GM21619 (cell line): ENCODE data around the gene ADRA2A.

Experiments
- ATAC-seq: cut with Tn5 transposase; IDR thresholded peaks from one replicate; pipeline ENCODE4 v1.9.1; 2021; ENCODE audit not compliant: unreplicated experiment

The ADRA2A gene

GRCh38 chr10:111083222-111084095 lies 6.6 kb downstream of the ADRA2A start:
- ATAC-seq = no peak

DNA sequence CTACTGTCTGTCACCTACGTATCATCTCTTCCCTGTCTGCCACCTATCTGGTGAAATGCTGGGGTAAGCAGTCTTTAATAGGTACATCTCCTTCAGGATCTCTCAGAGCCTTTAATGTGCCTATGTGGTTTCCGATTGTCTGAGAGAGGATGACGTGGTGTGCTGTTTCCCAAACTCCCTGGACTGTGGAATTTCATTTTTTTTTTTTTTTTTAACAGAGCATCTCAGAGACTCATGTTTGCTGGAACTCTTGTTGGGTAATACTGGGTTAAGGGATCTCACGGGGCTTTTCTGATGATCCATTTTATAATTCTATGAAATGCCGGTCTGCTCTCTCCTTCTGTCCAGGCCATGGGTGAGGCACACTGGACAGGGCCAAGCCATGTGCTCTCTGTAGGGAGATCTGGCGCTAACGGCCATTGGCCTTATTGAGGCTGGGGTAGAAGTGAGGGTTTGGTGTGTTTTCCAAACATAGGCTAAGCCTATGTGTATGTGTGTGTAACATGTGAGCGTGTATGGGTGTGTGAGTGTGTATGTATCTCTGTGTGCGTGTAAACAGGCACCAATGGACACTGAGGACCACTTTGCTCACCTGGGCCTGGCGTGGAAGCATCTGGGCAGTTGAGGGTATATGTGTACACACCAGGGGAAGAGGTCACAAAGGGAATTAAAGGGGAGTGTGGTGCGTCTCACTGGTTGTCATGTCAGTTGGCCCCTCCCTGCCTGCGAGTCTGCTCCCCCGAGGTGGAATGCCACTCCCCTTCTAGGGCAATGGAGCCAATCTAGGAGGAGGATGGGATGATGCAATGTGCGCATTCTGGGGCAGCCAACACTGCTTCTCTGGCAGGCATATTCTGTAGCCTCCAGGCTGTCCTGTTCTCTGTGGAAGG lies 7.8 kb downstream of the ADRA2A start:
- no peak for ATAC-seq

DNA sequence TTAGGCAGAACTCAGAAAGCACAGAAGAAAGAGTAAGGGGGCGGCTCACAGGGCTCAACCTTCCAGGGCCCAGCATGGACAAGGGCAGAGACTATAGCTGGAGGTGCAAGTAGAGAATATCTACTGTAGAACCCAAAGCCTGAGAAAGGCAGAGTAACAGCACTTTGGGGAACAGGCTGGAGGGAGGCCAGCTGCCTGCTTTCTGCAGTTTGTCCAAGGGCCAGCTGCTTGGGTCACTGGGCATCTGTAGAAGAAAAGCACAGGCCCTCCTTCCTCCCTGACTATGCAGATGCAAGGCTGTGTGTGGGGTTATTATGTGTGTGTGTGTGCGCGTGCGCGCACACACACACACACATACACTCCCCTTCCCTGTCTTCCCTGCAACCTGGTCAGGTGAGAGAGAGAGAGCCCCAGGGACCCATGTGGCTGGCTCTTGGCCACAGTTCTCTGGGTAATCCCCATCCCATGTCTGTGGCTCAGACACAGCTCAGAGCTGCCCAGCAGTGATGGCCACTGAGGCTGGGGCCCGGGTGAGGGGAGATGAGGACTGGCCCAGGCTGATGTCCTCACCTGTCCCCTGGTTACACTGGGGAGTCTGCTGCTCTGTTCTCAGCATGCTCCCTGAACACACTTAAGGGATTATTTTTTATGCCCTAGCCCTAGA lies 9.0 kb downstream of the ADRA2A start:
- no peak for ATAC-seq

DNA sequence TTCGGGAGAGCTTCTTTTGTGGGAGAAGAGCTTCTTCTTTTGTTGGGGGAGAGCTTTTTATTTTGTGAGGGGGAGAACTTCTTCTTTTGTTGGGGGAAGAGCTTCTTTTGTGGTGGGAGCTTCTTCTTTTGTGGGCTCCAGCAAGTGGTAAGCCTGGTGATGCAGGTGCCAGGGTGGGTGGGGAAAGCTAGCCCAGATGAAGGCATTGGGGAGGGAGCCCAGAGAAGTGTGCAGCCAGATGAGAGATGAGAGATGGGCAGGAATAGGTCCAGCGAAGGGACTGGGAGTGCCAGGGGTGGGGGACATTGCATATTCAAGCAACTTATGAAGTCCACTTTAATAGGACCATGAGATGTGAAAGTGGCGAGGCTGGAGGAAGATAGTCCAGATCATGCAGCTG lies 9.7 kb downstream of the ADRA2A start:
- ATAC-seq = no peak

DNA sequence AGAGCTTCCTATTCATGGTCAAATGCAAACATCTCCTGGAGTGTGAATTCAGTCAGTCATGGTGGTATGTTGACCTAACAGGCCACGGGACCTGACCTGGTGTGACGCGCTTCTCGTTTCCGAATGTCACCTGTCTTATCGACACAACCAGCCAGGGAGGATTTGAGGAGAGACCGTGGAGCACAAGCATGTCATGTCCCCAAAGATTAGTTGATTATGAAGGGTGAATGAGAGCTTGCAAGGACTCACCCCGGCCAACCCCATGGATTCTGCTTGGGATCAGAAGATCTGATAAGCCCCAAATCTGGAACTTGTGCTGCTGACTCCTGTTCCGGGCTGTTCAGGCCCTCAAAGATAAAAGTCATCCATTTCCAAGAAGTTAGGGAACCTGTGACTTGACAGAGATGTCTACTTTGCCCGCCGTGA lies 10.5 kb downstream of the ADRA2A start:
- ATAC-seq = no peak

GRCh38 chr10:111087968-111088505 lies 11.2 kb downstream of the ADRA2A start:
- no peak for ATAC-seq

- ATAC-seq = no peak
Observed at GRCh38 chr10:111089293-111089692, 12.5 kb downstream of the ADRA2A start.

GRCh38 chr10:111091833-111092232 lies 15.0 kb downstream of the ADRA2A start:
- no peak for ATAC-seq

- ATAC-seq = no peak
Observed at GRCh38 chr10:111093741-111094380, 17.0 kb downstream of the ADRA2A start.

DNA sequence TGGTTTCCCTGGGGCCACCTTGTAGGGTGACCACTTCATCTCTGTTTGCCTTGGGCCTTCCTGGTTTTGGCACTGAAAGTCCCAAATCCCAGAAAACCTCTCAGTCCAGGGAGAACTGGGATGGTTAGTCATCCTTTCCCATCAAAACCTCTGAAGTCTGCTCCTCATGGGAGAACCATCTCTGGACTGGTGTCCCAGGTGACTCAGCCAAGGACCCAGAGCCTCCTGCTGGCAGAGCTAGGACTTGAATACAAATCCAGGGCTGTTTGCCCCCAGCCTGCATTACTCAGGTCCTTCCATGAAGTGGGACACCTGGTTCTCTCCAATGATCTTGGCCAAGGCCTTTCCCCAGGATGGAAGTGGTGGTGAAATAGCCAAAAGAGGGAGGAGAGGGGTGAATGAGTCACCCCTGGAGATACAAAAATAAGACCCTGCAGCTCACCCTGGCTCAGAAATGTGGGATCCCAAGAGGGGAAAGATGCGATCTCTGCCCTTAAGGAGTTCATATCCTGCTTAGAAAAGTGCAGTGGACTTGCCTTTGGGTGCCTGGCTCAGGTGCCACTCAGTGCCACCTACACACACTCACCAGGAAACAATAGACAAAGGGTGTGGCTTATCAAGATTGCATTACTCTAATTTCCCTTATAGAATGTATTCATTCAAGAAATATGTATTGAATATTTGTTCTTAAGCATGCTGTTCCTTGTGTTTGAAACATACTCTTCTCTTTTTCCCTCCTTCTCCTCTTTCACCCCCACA lies 22.0 kb downstream of the ADRA2A start:
- no peak for ATAC-seq

- no peak for ATAC-seq
Observed at GRCh38 chr10:111100198-111100597, 23.4 kb downstream of the ADRA2A start.

- no peak for ATAC-seq
Observed at GRCh38 chr10:111101796-111102195, 25.0 kb downstream of the ADRA2A start.

DNA sequence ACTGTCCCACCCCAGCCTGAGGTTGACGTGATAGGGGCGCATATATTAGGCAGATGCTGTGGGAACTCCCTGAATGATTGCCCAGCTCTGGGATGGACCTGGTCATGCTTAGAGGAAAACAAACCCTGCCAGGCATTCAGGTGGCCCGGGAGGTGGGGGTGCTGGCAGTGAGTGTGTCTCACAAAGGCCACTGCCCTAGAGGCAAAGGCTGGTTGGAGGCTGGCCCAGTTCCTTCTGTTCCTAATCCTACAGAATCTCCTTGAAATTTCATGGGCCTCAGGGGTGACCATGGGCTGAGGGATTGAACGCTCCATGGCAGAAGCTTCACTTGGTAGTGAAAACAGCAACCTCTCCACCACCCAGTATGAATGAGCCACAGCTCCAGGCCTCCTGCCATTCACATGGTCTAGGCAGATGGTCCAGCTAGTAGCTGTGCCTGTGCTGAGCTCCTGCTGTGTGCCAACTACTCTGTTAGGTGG lies 25.6 kb downstream of the ADRA2A start:
- ATAC-seq = no peak

GRCh38 chr10:111103196-111103840 lies 26.5 kb downstream of the ADRA2A start:
- ATAC-seq = no peak

GRCh38 chr10:111104811-111105210 lies 28.0 kb downstream of the ADRA2A start:
- no peak for ATAC-seq

GRCh38 chr10:111106081-111106480 lies 29.3 kb downstream of the ADRA2A start:
- ATAC-seq = no peak

DNA sequence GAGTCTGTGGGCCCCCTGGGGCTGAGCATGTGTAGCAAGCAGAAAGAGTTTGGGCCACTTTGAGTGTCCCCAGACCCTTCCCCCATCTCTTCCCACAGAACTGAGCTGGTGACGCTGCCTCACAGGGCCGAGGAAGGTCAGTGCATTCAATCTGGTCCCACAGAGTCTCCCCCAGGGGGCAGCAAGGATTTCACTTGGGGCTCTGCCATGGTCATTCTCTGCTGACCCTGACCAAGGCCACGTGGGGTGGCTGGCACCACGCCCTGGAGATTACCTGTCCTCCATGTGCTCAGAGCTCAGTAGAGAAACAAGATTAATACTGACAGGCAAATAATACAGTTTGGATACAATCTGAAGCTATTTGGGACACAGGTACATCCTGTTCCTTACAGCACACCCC lies 30.2 kb downstream of the ADRA2A start:
- ATAC-seq = no peak

- ATAC-seq = no peak
Observed at GRCh38 chr10:111107846-111108245, 31.0 kb downstream of the ADRA2A start.

DNA sequence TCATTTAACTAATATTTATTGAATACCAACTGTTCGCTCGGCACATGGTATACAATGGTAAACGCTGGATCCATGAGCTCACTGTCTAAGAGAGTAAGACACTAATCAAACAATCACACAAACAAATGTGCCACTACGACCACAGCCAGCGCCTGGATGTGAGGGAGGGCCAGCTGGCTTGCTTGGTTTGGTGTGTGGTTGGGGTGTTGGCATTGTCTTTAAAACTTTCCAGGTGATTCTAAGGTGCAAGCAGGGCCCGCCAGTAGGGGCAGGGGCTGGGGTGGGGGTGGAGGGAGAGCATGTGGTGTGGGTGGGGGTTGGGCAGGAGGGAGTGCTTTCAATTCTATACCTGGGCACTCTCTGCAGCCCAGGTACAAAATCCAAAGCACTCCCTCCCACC lies 31.6 kb downstream of the ADRA2A start:
- ATAC-seq = no peak
